Endothelial cell of umbilical vein (primary cell): ENCODE data around the gene MYT1. TPM values are rescaled to one million over a fixed set of nuclear protein-coding genes. Genes with fewer than 3 reads are reported as not detected.

Source experiments
- BruUV-seq: library from RNA; stranded (reverse); fragments of 400-500 nt; replicated peaks from 2 replicates; lab custom pipeline; 2021; lab: Mats Ljungman, UMichigan
- CTCF ChIA-PET: fragments of 300-600, 350-600 bp; sonication (Branson Sonifier 250); formaldehyde crosslinking; loops from one replicate; lab custom pipeline; 2021; ENCODE audit warnings: antibody characterized with exemption, inconsistent platforms; lab: Charles Lee
- POLR2A ChIA-PET: fragments of 300-600, 350-600 bp; sonication (Branson Sonifier 250); formaldehyde crosslinking; loops from one replicate; lab custom pipeline; 2021; ENCODE audit warnings: antibody characterized with exemption, inconsistent platforms; lab: Charles Lee
- DNase-seq: peaks from one replicate; pipeline ENCODE4 v3.0.0-alpha.2; 2011; ENCODE audit warnings: low read depth, low spot score
- FAIRE-seq: peaks from 2 replicates; lab custom pipeline; 2011; peaks lifted over from hg19 to GRCh38; lab: Jason Lieb, UNC
- H2AFZ ChIP-seq: 2 replicates; pipeline ENCODE4 v1.6.0; 2012; ENCODE audit warnings: low read depth, low read length, control low read depth, inconsistent platforms
- H3K27ac ChIP-seq: 2 replicates; pipeline ENCODE4 v1.5.1; 2011; ENCODE audit warnings: low read depth, mild to moderate bottlenecking, control low read depth, low read length, moderate library complexity; ENCODE audit not compliant: insufficient read depth
- H3K27me3 ChIP-seq, 2 experiments: 2 replicates each; pipeline versions ENCODE4 v1.6.0 to v1.6.1; 2011; ENCODE audit warnings: low read length in 2 of 2, mixed read lengths in 1 of 2; ENCODE audit not compliant: control insufficient read depth in 2 of 2, insufficient read depth in 2 of 2
- H3K36me3 ChIP-seq, 2 experiments: 2 replicates in 1 of 2; 3 replicates in 1 of 2; pipeline ENCODE4 v1.5.1; 2011; ENCODE audit warnings: low read length in 2 of 2, mild to moderate bottlenecking in 1 of 2, moderate library complexity in 1 of 2; ENCODE audit not compliant: control insufficient read depth in 2 of 2, insufficient read depth in 2 of 2; ENCODE audit errors: extremely low read depth in 1 of 2
- H3K4me1 ChIP-seq: 3 replicates; pipeline ENCODE4 v1.5.1; 2011; ENCODE audit warnings: mild to moderate bottlenecking, low read length; ENCODE audit not compliant: control insufficient read depth, insufficient read depth; ENCODE audit errors: extremely low read depth
- H3K4me2 ChIP-seq: 2 replicates; pipeline ENCODE4 v1.6.1; 2011; ENCODE audit warnings: low read length, control low read depth, mixed read lengths; ENCODE audit not compliant: insufficient read depth
- H3K4me3 ChIP-seq, 3 experiments: fragments of 200-600 bp in 1 of 3; sonication (generic), shearing (Covaris generic) in 1 of 3; replicated peaks in 1 of 3; 2 replicates each; pipeline ENCODE4 v1.5.1; 2011 to 2016; ENCODE audit warnings: control low read depth in 3 of 3, low read length in 3 of 3, mild to moderate bottlenecking in 2 of 3, inconsistent platforms in 1 of 3, low read depth in 1 of 3, moderate library complexity in 1 of 3; ENCODE audit not compliant: insufficient read depth in 1 of 3
- H3K79me2 ChIP-seq: 2 replicates; pipeline ENCODE4 v1.6.0; 2012; ENCODE audit warnings: low read length, inconsistent platforms; ENCODE audit not compliant: control insufficient read depth, insufficient read depth
- H3K9ac ChIP-seq: replicated peaks from 2 replicates; pipeline ENCODE3; 2011; ENCODE audit warnings: low read length, control low read depth; ENCODE audit not compliant: insufficient read depth; ENCODE audit errors: extremely low read depth
- H3K9me1 ChIP-seq: replicated peaks from 3 replicates; pipeline ENCODE4 v1.6.0; 2011; ENCODE audit warnings: mild to moderate bottlenecking, low read length; ENCODE audit not compliant: control insufficient read depth, insufficient read depth; ENCODE audit errors: extremely low read depth
- H3K9me3 ChIP-seq: replicated peaks from 2 replicates; pipeline ENCODE4 v1.5.1; 2012; ENCODE audit warnings: low read length, inconsistent platforms; ENCODE audit not compliant: control insufficient read depth, insufficient read depth
- H4K20me1 ChIP-seq: replicated peaks from 2 replicates; pipeline ENCODE3; 2011; ENCODE audit warnings: mild to moderate bottlenecking, low read length; ENCODE audit not compliant: control insufficient read depth, insufficient read depth; ENCODE audit errors: extremely low read depth
- EZH2 ChIP-seq: IDR thresholded peaks from 2 replicates; pipeline ENCODE4 v1.6.1; 2012; ENCODE audit warnings: borderline replicate concordance, low read depth, mild to moderate bottlenecking, moderate library complexity, low read length, inconsistent platforms; ENCODE audit not compliant: severe bottlenecking
- FOS ChIP-seq: IDR thresholded peaks from 2 replicates; pipeline ENCODE4 v1.6.1; 2011; ENCODE audit warnings: mild to moderate bottlenecking, low read length, moderate library complexity, borderline replicate concordance; ENCODE audit not compliant: insufficient read depth
- GATA2 ChIP-seq: IDR thresholded peaks from 2 replicates; pipeline ENCODE4 v1.7.0; 2011; ENCODE audit warnings: low read depth, mild to moderate bottlenecking, moderate library complexity, mixed read lengths, low read length; ENCODE audit not compliant: insufficient read length, insufficient read depth
- MYC ChIP-seq: IDR thresholded peaks from one replicate; pipeline ENCODE4 v1.6.1; 2011; ENCODE audit warnings: mild to moderate bottlenecking, low read depth, low read length
- POLR2A ChIP-seq: IDR thresholded peaks from 2 replicates; pipeline ENCODE4 v1.6.1; 2012; ENCODE audit warnings: low read depth, mild to moderate bottlenecking, control low read depth, low read length
- dilution Hi-C: fragments of 300-500 bp; cut with MboI; formaldehyde crosslinking; loops from one replicate; pipeline ENCODE4 v1.15.0; 2019; ENCODE audit warnings: low sequenced_read_pairs; ENCODE audit not compliant: extremely low pct_ligation_motif_present
- intact Hi-C: fragments of 100-400 bp; cut with micrococcal nuclease; formaldehyde crosslinking; loops from one replicate; pipeline ENCODE4 v1.10.0; 2022
- polyA plus RNA-seq, 4 experiments: library from polyadenylated mRNA; depleted of rRNA in 3 of 4; stranded (reverse) in 3 of 4; unstranded in 1 of 4; fragments of >200 nt; gene quantifications; 2 replicates each; pipeline versions ENCODE4 v1.2.1 to v1.2.3, GENCODE V29; 2011 to 2012; ENCODE audit warnings: missing spikeins in 1 of 4
- total RNA-seq: library from RNA; stranded (reverse); gene quantifications from 2 replicates; pipeline ENCODE4 v1.2.3, GENCODE V29; 2021
- TF ChIP-seq, protein P1 (sequence below), 2 donors: IDR thresholded peaks; 1 replicate in 1 of 2; 2 replicates in 1 of 2; pipeline ENCODE4 v1.5.1; 2011; ENCODE audit warnings: low read length in 2 of 2, mild to moderate bottlenecking in 2 of 2, moderate library complexity in 2 of 2, control low read depth in 1 of 2, inconsistent platforms in 1 of 2, low read depth in 1 of 2; ENCODE audit not compliant: insufficient read depth in 1 of 2; ENCODE audit errors: extremely low read depth in 1 of 2

MYT1 gene
- total and polyA plus RNA-seq, 2 donors (not counting 3 experiments of a cell fraction or from before 2014, with no cell fraction given) = not detected

DNA sequence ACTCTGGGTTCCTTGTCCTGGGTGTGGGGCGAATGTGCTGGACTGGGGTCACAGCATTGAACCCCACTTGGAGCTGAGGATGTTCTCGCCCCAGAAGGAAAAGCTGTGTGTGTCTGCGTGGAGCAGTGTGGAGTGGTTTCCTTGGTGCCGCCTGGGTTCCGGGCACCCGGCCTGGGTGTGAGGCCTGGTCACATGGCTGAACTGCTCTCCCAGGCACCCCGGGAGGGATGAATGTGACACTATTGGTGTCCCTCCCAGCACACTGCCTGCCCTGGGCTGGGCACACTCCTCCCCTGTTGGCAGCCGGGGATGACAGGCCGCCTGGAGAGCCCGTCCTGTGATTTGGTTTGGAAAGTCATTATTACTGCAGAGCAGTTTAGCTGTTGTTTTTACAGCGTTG is 12.3 kb downstream of the MYT1 start:
- intact Hi-C loops = no loop called here
- Histone ChIP-seq H3K4me1 (no peaks in the 10 kb centered on the region), H3K36me3 (no peaks in the 10 kb centered on the region), H3K9me1 (no peaks in the 10 kb centered on the region), H3K27ac (no peak overlapping the region), H3K79me2 (no peaks in the 10 kb centered on the region), H3K4me3 (no peak overlapping the region), H3K27me3 (peaks cover 2 to 4% of the 10 kb centered on the region in 2 experiments), H3K9me3 (no peaks in the 10 kb centered on the region), H3K4me2 (no peak overlapping the region), H4K20me1 (no peaks in the 10 kb centered on the region), H2AFZ (no peak overlapping the region), H3K9ac (no peak overlapping the region)
- DNase-seq = no peak
- CTCF ChIA-PET = no interaction called here
- dilution Hi-C loops = no loop called here
- BruUV-seq = no TSS peak
- TF ChIP-seq GATA2 = no peak
- TF ChIP-seq, protein P1, sequence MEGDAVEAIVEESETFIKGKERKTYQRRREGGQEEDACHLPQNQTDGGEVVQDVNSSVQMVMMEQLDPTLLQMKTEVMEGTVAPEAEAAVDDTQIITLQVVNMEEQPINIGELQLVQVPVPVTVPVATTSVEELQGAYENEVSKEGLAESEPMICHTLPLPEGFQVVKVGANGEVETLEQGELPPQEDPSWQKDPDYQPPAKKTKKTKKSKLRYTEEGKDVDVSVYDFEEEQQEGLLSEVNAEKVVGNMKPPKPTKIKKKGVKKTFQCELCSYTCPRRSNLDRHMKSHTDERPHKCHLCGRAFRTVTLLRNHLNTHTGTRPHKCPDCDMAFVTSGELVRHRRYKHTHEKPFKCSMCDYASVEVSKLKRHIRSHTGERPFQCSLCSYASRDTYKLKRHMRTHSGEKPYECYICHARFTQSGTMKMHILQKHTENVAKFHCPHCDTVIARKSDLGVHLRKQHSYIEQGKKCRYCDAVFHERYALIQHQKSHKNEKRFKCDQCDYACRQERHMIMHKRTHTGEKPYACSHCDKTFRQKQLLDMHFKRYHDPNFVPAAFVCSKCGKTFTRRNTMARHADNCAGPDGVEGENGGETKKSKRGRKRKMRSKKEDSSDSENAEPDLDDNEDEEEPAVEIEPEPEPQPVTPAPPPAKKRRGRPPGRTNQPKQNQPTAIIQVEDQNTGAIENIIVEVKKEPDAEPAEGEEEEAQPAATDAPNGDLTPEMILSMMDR (IDR thresholded peaks at IDR 0.05; ENCODE audit: extremely low read depth in 1 of 2, insufficient read depth in 1 of 2, low read depth in 1 of 2, low read length in 2 of 2) = no peak
- no peak for TF ChIP-seq MYC
- no peak for TF ChIP-seq FOS
- TF ChIP-seq EZH2 = no peak
- no peak for FAIRE-seq
- POLR2A ChIA-PET = no interaction called here

DNA sequence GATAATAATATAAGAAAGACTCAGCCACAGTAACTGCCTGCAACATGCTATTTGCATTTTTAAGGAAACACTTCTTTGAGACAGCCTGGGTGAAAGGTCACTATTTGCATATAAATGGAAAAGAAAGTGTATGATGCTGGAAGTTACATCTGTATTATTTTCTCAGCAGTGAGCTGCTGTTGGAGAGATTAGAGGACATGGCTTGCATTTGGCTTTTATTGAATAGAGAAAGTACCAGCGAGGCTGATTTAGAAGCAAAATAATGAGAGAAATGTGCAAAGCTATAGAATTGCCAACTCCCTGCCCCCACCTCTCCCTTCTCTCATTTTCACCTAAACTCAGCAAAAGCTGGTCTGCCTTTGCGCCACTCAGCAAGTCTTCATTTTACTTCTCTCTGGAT is 12.7 kb downstream of the MYT1 start:
- intact Hi-C loops = no loop called here
- CTCF ChIA-PET = no interaction called here
- Histone ChIP-seq H3K4me1 (no peaks in the 10 kb centered on the region), H3K79me2 (no peaks in the 10 kb centered on the region), H3K9ac (no peak overlapping the region), H3K27ac (no peak overlapping the region), H3K9me1 (no peaks in the 10 kb centered on the region), H4K20me1 (no peaks in the 10 kb centered on the region), H3K36me3 (no peaks in the 10 kb centered on the region), H2AFZ (no peak overlapping the region), H3K4me3 (no peak overlapping the region), H3K9me3 (no peaks in the 10 kb centered on the region), H3K27me3 (peaks cover 2 to 4% of the 10 kb centered on the region in 2 experiments), H3K4me2 (no peak overlapping the region)
- FAIRE-seq = no peak
- DNase-seq = no peak
- dilution Hi-C loops = no loop called here
- BruUV-seq = no TSS peak
- POLR2A ChIA-PET = no interaction called here
- TF ChIP-seq POLR2A = no peak
